Panc1 (cell line): ENCODE data around the gene BCAS3. TPM values are rescaled to one million over a fixed set of nuclear protein-coding genes. Genes with fewer than 3 reads are reported as not detected.

Experiments
- ATAC-seq: fragments of 200-7000 bp; cut with Tn5 transposase; 2 replicates; pipeline ENCODE4 v1.9.1; 2020; ENCODE audit warnings: mild to moderate bottlenecking, moderate library complexity
- BruUV-seq: library from RNA; stranded (reverse); fragments of 400-500 nt; replicated peaks from 2 replicates; lab custom pipeline; 2021; lab: Mats Ljungman, UMichigan
- CTCF ChIA-PET: fragments of 300-600 bp; sonication (Branson Sonifier 250); formaldehyde crosslinking; loops from one replicate; lab custom pipeline; 2022; ENCODE audit warnings: antibody characterized with exemption; lab: Charles Lee
- POLR2A ChIA-PET: fragments of 300-600 bp; sonication (Branson Sonifier 250); formaldehyde crosslinking; loops from one replicate; lab custom pipeline; 2022; ENCODE audit warnings: antibody characterized with exemption; lab: Charles Lee
- DNase-seq: peaks from one replicate; pipeline ENCODE4 v3.0.0-alpha.2; 2010; ENCODE audit warnings: low read depth, low spot score
- H3K27ac ChIP-seq: 2 replicates; pipeline ENCODE4 v1.5.1; 2011; ENCODE audit warnings: mild to moderate bottlenecking, low read length, inconsistent platforms
- H3K27me3 ChIP-seq: fragments of 200-500 bp; sonication (Bioruptor generic); 2 replicates; pipeline ENCODE4 v1.6.0; 2014; ENCODE audit warnings: low read length, inconsistent platforms; ENCODE audit not compliant: control insufficient read depth, insufficient read depth
- H3K36me3 ChIP-seq: fragments of 200-500 bp; sonication (Bioruptor generic); 2 replicates; pipeline ENCODE4 v1.5.1; 2014; ENCODE audit warnings: inconsistent platforms, mild to moderate bottlenecking, low read length, moderate library complexity; ENCODE audit not compliant: control insufficient read depth, insufficient read depth
- H3K4me1 ChIP-seq: 2 replicates; pipeline ENCODE4 v1.5.1; 2011; ENCODE audit warnings: inconsistent platforms, mild to moderate bottlenecking, low read length, moderate library complexity; ENCODE audit not compliant: control insufficient read depth, insufficient read depth
- H3K4me3 ChIP-seq, 2 experiments: 2 replicates each; pipeline ENCODE4 v1.5.1; 2011 to 2012; ENCODE audit warnings: low read depth in 2 of 2, low read length in 2 of 2, mild to moderate bottlenecking in 2 of 2, inconsistent platforms in 1 of 2, moderate library complexity in 1 of 2
- H3K9me3 ChIP-seq: fragments of 200-500 bp; sonication (Bioruptor generic); 2 replicates; pipeline ENCODE4 v1.5.1; 2014; ENCODE audit warnings: low read depth, mild to moderate bottlenecking, inconsistent platforms, low read length, moderate library complexity; ENCODE audit not compliant: control insufficient read depth, insufficient read depth
- POLR2AphosphoS5 ChIP-seq: IDR thresholded peaks from 2 replicates; pipeline ENCODE4 v1.6.1; 2012; ENCODE audit warnings: mild to moderate bottlenecking, low read depth, low read length, moderate library complexity
- SIN3A ChIP-seq: IDR thresholded peaks from 2 replicates; pipeline ENCODE4 v1.6.1; 2012; ENCODE audit warnings: low read depth, mild to moderate bottlenecking, low read length, moderate library complexity, borderline replicate concordance; ENCODE audit not compliant: insufficient read depth
- TCF7L2 ChIP-seq: IDR thresholded peaks from 2 replicates; pipeline ENCODE4 v1.6.1; 2011; ENCODE audit warnings: mild to moderate bottlenecking, low read depth, low read length, inconsistent platforms
- in situ Hi-C: cut with HindIII; loops from 2 replicates; pipeline ENCODE4 v1.10.0; 2016; ENCODE audit warnings: low sequenced_read_pairs, low pct_unique_long_range_greater_than_20kb
- intact Hi-C: fragments of 100-400 bp; cut with micrococcal nuclease; formaldehyde crosslinking; loops from one replicate; pipeline ENCODE4 v1.10.0; 2022; ENCODE audit not compliant: unreplicated experiment
- total RNA-seq: library from RNA; stranded (reverse); gene quantifications from one replicate; pipeline ENCODE4 v1.2.1, GENCODE V29; 2021; ENCODE audit not compliant: unreplicated experiment
- TF ChIP-seq, protein P1 (sequence below), 2 experiments: IDR thresholded peaks; 2 replicates each; pipeline ENCODE4 v1.6.1; 2011 to 2012; ENCODE audit warnings: low read depth in 2 of 2, control low read depth in 1 of 2, low read length in 1 of 2, mild to moderate bottlenecking in 1 of 2, moderate library complexity in 1 of 2; ENCODE audit not compliant: insufficient read depth in 1 of 2
- TF ChIP-seq, protein P2 (sequence below): fragments of 450-650 bp; IDR thresholded peaks from 2 replicates; pipeline ENCODE4 v1.5.1; 2017; ENCODE audit warnings: mild to moderate bottlenecking

Gene BCAS3
- total RNA-seq, 1 experiment from 2014 or later: 9.3 TPM

DNA sequence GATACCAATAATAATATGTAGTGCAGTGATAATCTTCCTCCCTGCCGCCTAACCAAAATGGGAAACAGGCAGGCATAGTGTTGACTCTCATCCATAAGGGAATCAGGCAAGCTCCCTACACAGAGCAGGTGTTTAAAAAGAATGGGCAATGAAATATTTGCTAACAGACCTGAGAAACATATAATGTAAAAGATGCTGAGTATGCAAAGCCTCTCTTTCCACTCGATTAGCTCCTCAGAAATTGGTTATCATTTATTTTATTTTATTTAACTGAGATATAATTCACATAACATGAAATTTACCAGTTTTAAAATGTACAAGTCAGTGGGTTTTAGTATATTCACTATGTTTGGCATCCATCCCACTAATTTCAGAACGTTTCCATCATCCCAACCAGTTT is 404.3 kb downstream of the BCAS3 start:
- CTCF ChIA-PET: no interaction called here
- Histone ChIP-seq H3K27me3 (no peaks in the 10 kb centered on the region), H3K36me3 (no peaks in the 10 kb centered on the region), H3K27ac (no peak overlapping the region), H3K4me1 (no peaks in the 10 kb centered on the region), H3K4me3 (no peak overlapping the region), H3K9me3 (no peaks in the 10 kb centered on the region)
- in situ Hi-C loops (no loop called here), intact Hi-C loops (no loop called here)
- ATAC-seq (no peak), DNase-seq (no peak)
- POLR2A ChIA-PET: no interaction called here
- BruUV-seq: no TSS peak
- TF ChIP-seq TCF7L2 (no peak), POLR2AphosphoS5 (no peak), SIN3A (no peak)
- TF ChIP-seq, protein P1, sequence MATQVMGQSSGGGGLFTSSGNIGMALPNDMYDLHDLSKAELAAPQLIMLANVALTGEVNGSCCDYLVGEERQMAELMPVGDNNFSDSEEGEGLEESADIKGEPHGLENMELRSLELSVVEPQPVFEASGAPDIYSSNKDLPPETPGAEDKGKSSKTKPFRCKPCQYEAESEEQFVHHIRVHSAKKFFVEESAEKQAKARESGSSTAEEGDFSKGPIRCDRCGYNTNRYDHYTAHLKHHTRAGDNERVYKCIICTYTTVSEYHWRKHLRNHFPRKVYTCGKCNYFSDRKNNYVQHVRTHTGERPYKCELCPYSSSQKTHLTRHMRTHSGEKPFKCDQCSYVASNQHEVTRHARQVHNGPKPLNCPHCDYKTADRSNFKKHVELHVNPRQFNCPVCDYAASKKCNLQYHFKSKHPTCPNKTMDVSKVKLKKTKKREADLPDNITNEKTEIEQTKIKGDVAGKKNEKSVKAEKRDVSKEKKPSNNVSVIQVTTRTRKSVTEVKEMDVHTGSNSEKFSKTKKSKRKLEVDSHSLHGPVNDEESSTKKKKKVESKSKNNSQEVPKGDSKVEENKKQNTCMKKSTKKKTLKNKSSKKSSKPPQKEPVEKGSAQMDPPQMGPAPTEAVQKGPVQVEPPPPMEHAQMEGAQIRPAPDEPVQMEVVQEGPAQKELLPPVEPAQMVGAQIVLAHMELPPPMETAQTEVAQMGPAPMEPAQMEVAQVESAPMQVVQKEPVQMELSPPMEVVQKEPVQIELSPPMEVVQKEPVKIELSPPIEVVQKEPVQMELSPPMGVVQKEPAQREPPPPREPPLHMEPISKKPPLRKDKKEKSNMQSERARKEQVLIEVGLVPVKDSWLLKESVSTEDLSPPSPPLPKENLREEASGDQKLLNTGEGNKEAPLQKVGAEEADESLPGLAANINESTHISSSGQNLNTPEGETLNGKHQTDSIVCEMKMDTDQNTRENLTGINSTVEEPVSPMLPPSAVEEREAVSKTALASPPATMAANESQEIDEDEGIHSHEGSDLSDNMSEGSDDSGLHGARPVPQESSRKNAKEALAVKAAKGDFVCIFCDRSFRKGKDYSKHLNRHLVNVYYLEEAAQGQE (IDR thresholded peaks at IDR 0.05; ENCODE audit: insufficient read depth in 1 of 2, low read depth in 2 of 2, low read length in 1 of 2): no peak
- TF ChIP-seq, protein P2, sequence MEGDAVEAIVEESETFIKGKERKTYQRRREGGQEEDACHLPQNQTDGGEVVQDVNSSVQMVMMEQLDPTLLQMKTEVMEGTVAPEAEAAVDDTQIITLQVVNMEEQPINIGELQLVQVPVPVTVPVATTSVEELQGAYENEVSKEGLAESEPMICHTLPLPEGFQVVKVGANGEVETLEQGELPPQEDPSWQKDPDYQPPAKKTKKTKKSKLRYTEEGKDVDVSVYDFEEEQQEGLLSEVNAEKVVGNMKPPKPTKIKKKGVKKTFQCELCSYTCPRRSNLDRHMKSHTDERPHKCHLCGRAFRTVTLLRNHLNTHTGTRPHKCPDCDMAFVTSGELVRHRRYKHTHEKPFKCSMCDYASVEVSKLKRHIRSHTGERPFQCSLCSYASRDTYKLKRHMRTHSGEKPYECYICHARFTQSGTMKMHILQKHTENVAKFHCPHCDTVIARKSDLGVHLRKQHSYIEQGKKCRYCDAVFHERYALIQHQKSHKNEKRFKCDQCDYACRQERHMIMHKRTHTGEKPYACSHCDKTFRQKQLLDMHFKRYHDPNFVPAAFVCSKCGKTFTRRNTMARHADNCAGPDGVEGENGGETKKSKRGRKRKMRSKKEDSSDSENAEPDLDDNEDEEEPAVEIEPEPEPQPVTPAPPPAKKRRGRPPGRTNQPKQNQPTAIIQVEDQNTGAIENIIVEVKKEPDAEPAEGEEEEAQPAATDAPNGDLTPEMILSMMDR: no peak

DNA sequence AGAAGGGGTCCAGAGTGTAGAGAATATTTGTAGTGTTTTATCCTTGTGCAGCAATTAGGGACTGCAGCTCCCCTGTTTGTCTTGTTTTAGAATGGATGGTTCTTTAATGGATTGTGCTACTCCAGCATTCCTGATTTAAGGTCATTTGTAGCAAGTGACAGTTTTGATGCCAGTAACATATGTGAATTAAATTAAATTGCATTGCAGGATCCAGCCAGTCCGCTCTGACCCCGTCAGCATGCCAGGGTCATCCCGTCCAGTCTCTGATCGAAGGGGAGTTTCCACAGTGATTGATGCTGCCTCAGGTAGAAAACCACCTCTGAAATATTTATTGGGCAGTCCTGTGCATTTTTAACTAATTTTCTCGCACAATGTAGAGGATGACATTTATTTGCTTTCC is 406.6 kb downstream of the BCAS3 start:
- Histone ChIP-seq H3K36me3 (no peaks in the 10 kb centered on the region), H3K9me3 (no peaks in the 10 kb centered on the region), H3K4me3 (no peak overlapping the region), H3K27ac (no peak overlapping the region), H3K4me1 (no peaks in the 10 kb centered on the region), H3K27me3 (no peaks in the 10 kb centered on the region)
- ATAC-seq: no peak
- BruUV-seq: no TSS peak
- TF ChIP-seq TCF7L2 (no peak), POLR2AphosphoS5 (no peak), SIN3A (no peak)
- TF ChIP-seq, protein P2: no peak
- in situ Hi-C loops: no loop called here
- intact Hi-C loops: no loop called here
- CTCF ChIA-PET: no interaction called here
- DNase-seq: no peak
- POLR2A ChIA-PET: interaction anchor here (0.6 kb wide), 1 partner anchor 411 kb away, joined by 8 read pairs; no protein-coding TSS in a partner anchor
